Measurements from ENCODE around the gene HUWE1.

- TF ChIP-seq ZNF704 (CRISPR knock-in tag; IDR thresholded peaks at IDR 0.05; ENCODE audit: borderline replicate concordance) (no peak), BHLHE40 (IDR thresholded peaks at IDR 0.05; ENCODE audit: low read length) (no peak), GLMP (CRISPR knock-in tag; IDR thresholded peaks at IDR 0.05; ENCODE audit: borderline replicate concordance) (no peak), ELF4 (CRISPR knock-in tag; IDR thresholded peaks at IDR 0.05; ENCODE audit: borderline replicate concordance) (no peak), NFYB (CRISPR knock-in tag; IDR thresholded peaks at IDR 0.05) (no peak), ERF (CRISPR knock-in tag; IDR thresholded peaks at IDR 0.05) (no peak), EP300 (IDR thresholded peaks at IDR 0.05; ENCODE audit: low read depth in 2 of 2, low read length in 2 of 2) (no peak), EP300 (CRISPR knock-in tag; IDR thresholded peaks at IDR 0.05; ENCODE audit: borderline replicate concordance) (no peak), JUN (CRISPR knock-in tag; IDR thresholded peaks at IDR 0.05) (no peak), TBL1XR1 (IDR thresholded peaks at IDR 0.05; ENCODE audit: borderline replicate concordance, low read length, partially characterized antibody) (no peak), ZNF414 (CRISPR knock-in tag; IDR thresholded peaks at IDR 0.05) (no peak)
Observed at GRCh38 chrX:53716328-53717088, 30.0 kb upstream of the HUWE1 start.
